ENCODE measurements around the gene MICAL3.

Gene MICAL3

GRCh38 chr22:17891481-17892167 is 132.7 kb downstream of the MICAL3 start:
- no peaks in the 10 kb centered on the region for H3K4me1 ChIP-seq (ENCODE audit: control insufficient read depth, insufficient read depth, low read length)
- no peak overlapping the region for H3K27ac ChIP-seq (ENCODE audit: insufficient read depth, low read depth, low read length, poor library complexity, severe bottlenecking)
- H3K27me3 ChIP-seq (ENCODE audit: control insufficient read depth, insufficient read depth, low read length, poor library complexity, severe bottlenecking) = no peaks in the 10 kb centered on the region
- WGBS, 2 experiments = 72 to 79% methylated on average over 12 of the region's 12 CpGs
- H3K36me3 ChIP-seq (ENCODE audit: control insufficient read depth, insufficient read depth, low read length) = peaks cover 6% of the 10 kb centered on the region
- H3K4me3 ChIP-seq (ENCODE audit: insufficient read depth, low read depth, low read length) = no peak overlapping the region
- no peaks in the 10 kb centered on the region for H3K9me3 ChIP-seq (ENCODE audit: control insufficient read depth, low read length)

GRCh38 chr22:17890892-17891291 is 133.5 kb downstream of the MICAL3 start:
- Histone ChIP-seq H3K4me3 (ENCODE audit: insufficient read depth, low read depth, low read length) (no peak overlapping the region), H3K27ac (ENCODE audit: insufficient read depth, low read depth, low read length, poor library complexity, severe bottlenecking) (no peak overlapping the region), H3K36me3 (ENCODE audit: control insufficient read depth, insufficient read depth, low read length) (peaks cover 6% of the 10 kb centered on the region), H3K9me3 (ENCODE audit: control insufficient read depth, low read length) (no peaks in the 10 kb centered on the region), H3K4me1 (ENCODE audit: control insufficient read depth, insufficient read depth, low read length) (no peaks in the 10 kb centered on the region), H3K27me3 (ENCODE audit: control insufficient read depth, insufficient read depth, low read length, poor library complexity, severe bottlenecking) (no peaks in the 10 kb centered on the region)
- WGBS, 2 experiments = 97 to 98% methylated on average over 3 of the region's 3 CpGs

- Histone ChIP-seq H3K27me3 (ENCODE audit: control insufficient read depth, insufficient read depth, low read length, poor library complexity, severe bottlenecking) (no peaks in the 10 kb centered on the region), H3K4me3 (ENCODE audit: insufficient read depth, low read depth, low read length) (no peak overlapping the region), H3K9me3 (ENCODE audit: control insufficient read depth, low read length) (no peaks in the 10 kb centered on the region), H3K27ac (ENCODE audit: insufficient read depth, low read depth, low read length, poor library complexity, severe bottlenecking) (no peak overlapping the region), H3K4me1 (ENCODE audit: control insufficient read depth, insufficient read depth, low read length) (no peaks in the 10 kb centered on the region), H3K36me3 (ENCODE audit: control insufficient read depth, insufficient read depth, low read length) (peaks cover 6% of the 10 kb centered on the region)
- WGBS, 2 experiments = 94 to 95% methylated on average over 4 of the region's 4 CpGs
These were observed 134.1 kb downstream of the MICAL3 start for GRCh38 chr22:17890245-17890671.

- Histone ChIP-seq H3K4me3 (ENCODE audit: insufficient read depth, low read depth, low read length) (no peak overlapping the region), H3K27ac (ENCODE audit: insufficient read depth, low read depth, low read length, poor library complexity, severe bottlenecking) (no peak overlapping the region), H3K9me3 (ENCODE audit: control insufficient read depth, low read length) (no peaks in the 10 kb centered on the region), H3K4me1 (ENCODE audit: control insufficient read depth, insufficient read depth, low read length) (no peaks in the 10 kb centered on the region), H3K36me3 (ENCODE audit: control insufficient read depth, insufficient read depth, low read length) (peaks cover 3% of the 10 kb centered on the region), H3K27me3 (ENCODE audit: control insufficient read depth, insufficient read depth, low read length, poor library complexity, severe bottlenecking) (no peaks in the 10 kb centered on the region)
- 33 to 46% methylated on average over 7 of the region's 7 CpGs for WGBS, 2 experiments
These were observed 135.5 kb downstream of the MICAL3 start for GRCh38 chr22:17888855-17889254.

- Histone ChIP-seq H3K36me3 (ENCODE audit: control insufficient read depth, insufficient read depth, low read length) (no peaks in the 10 kb centered on the region), H3K4me3 (ENCODE audit: insufficient read depth, low read depth, low read length) (no peak overlapping the region), H3K27me3 (ENCODE audit: control insufficient read depth, insufficient read depth, low read length, poor library complexity, severe bottlenecking) (no peaks in the 10 kb centered on the region), H3K27ac (ENCODE audit: insufficient read depth, low read depth, low read length, poor library complexity, severe bottlenecking) (no peak overlapping the region), H3K4me1 (ENCODE audit: control insufficient read depth, insufficient read depth, low read length) (no peaks in the 10 kb centered on the region), H3K9me3 (ENCODE audit: control insufficient read depth, low read length) (no peaks in the 10 kb centered on the region)
- 89 to 93% methylated on average over 12 of the region's 12 CpGs for WGBS, 2 experiments
These were observed 135.9 kb downstream of the MICAL3 start for GRCh38 chr22:17888439-17888838.

- Histone ChIP-seq H3K4me1 (ENCODE audit: control insufficient read depth, insufficient read depth, low read length) (no peaks in the 10 kb centered on the region), H3K27me3 (ENCODE audit: control insufficient read depth, insufficient read depth, low read length, poor library complexity, severe bottlenecking) (no peaks in the 10 kb centered on the region), H3K4me3 (ENCODE audit: insufficient read depth, low read depth, low read length) (no peak overlapping the region), H3K9me3 (ENCODE audit: control insufficient read depth, low read length) (no peaks in the 10 kb centered on the region), H3K27ac (ENCODE audit: insufficient read depth, low read depth, low read length, poor library complexity, severe bottlenecking) (no peak overlapping the region), H3K36me3 (ENCODE audit: control insufficient read depth, insufficient read depth, low read length) (peaks cover 4% of the 10 kb centered on the region)
- 95 to 96% methylated on average over 8 of the region's 8 CpGs for WGBS, 2 experiments
These were observed 139.5 kb downstream of the MICAL3 start for GRCh38 chr22:17884893-17885292.

- Histone ChIP-seq H3K36me3 (ENCODE audit: control insufficient read depth, insufficient read depth, low read length) (peaks cover 4% of the 10 kb centered on the region), H3K9me3 (ENCODE audit: control insufficient read depth, low read length) (no peaks in the 10 kb centered on the region), H3K27me3 (ENCODE audit: control insufficient read depth, insufficient read depth, low read length, poor library complexity, severe bottlenecking) (no peaks in the 10 kb centered on the region), H3K4me3 (ENCODE audit: insufficient read depth, low read depth, low read length) (no peak overlapping the region), H3K4me1 (ENCODE audit: control insufficient read depth, insufficient read depth, low read length) (no peaks in the 10 kb centered on the region), H3K27ac (ENCODE audit: insufficient read depth, low read depth, low read length, poor library complexity, severe bottlenecking) (no peak overlapping the region)
- 80 to 90% methylated on average over 6 of the region's 6 CpGs for WGBS, 2 experiments
These were observed 140.3 kb downstream of the MICAL3 start for GRCh38 chr22:17884084-17884483.

GRCh38 chr22:17883356-17883755 is 141.0 kb downstream of the MICAL3 start:
- H3K27ac ChIP-seq (ENCODE audit: insufficient read depth, low read depth, low read length, poor library complexity, severe bottlenecking) = no peak overlapping the region
- H3K4me1 ChIP-seq (ENCODE audit: control insufficient read depth, insufficient read depth, low read length) = no peaks in the 10 kb centered on the region
- H3K27me3 ChIP-seq (ENCODE audit: control insufficient read depth, insufficient read depth, low read length, poor library complexity, severe bottlenecking) = no peaks in the 10 kb centered on the region
- 96 to 97% methylated on average over 9 of the region's 9 CpGs for WGBS, 2 experiments
- H3K9me3 ChIP-seq (ENCODE audit: control insufficient read depth, low read length) = no peaks in the 10 kb centered on the region
- peaks cover 4% of the 10 kb centered on the region for H3K36me3 ChIP-seq (ENCODE audit: control insufficient read depth, insufficient read depth, low read length)
- H3K4me3 ChIP-seq (ENCODE audit: insufficient read depth, low read depth, low read length) = no peak overlapping the region

- no peaks in the 10 kb centered on the region for H3K9me3 ChIP-seq (ENCODE audit: control insufficient read depth, low read length)
- no peak overlapping the region for H3K4me3 ChIP-seq (ENCODE audit: insufficient read depth, low read depth, low read length)
- no peaks in the 10 kb centered on the region for H3K4me1 ChIP-seq (ENCODE audit: control insufficient read depth, insufficient read depth, low read length)
- peaks cover 4% of the 10 kb centered on the region for H3K36me3 ChIP-seq (ENCODE audit: control insufficient read depth, insufficient read depth, low read length)
- 89 to 91% methylated on average over 8 of the region's 8 CpGs for WGBS, 2 experiments
- no peaks in the 10 kb centered on the region for H3K27me3 ChIP-seq (ENCODE audit: control insufficient read depth, insufficient read depth, low read length, poor library complexity, severe bottlenecking)
- H3K27ac ChIP-seq (ENCODE audit: insufficient read depth, low read depth, low read length, poor library complexity, severe bottlenecking) = no peak overlapping the region
These were observed 141.6 kb downstream of the MICAL3 start for GRCh38 chr22:17882727-17883126.

- H3K36me3 ChIP-seq (ENCODE audit: control insufficient read depth, insufficient read depth, low read length) = peaks cover 4% of the 10 kb centered on the region
- H3K4me1 ChIP-seq (ENCODE audit: control insufficient read depth, insufficient read depth, low read length) = no peaks in the 10 kb centered on the region
- WGBS, 2 experiments = 86 to 90% methylated on average over 2 of the region's 2 CpGs
- H3K27me3 ChIP-seq (ENCODE audit: control insufficient read depth, insufficient read depth, low read length, poor library complexity, severe bottlenecking) = no peaks in the 10 kb centered on the region
- H3K27ac ChIP-seq (ENCODE audit: insufficient read depth, low read depth, low read length, poor library complexity, severe bottlenecking) = no peak overlapping the region
- H3K4me3 ChIP-seq (ENCODE audit: insufficient read depth, low read depth, low read length) = no peak overlapping the region
- H3K9me3 ChIP-seq (ENCODE audit: control insufficient read depth, low read length) = no peaks in the 10 kb centered on the region
These were observed 142.2 kb downstream of the MICAL3 start for GRCh38 chr22:17882162-17882561.
